ENCODE measurements around the gene OGFOD3.
"Not testable (repeated sequence)": the region's sequence is repeated elsewhere in the genome, so short reads cannot be mapped to it uniquely, and the experiment has no call there.

The OGFOD3 gene

GRCh38 chr17:82365606-82366295 is 52.6 kb downstream of the OGFOD3 start:
- H3K27me3 Mint-ChIP-seq: peaks cover 76% of the 10 kb centered on the region
- CTCF ChIA-PET: interaction anchor here (1.6 to 1.7 kb wide), 2 partner anchors 9 to 15 kb away, joined by 4 to 10 read pairs; no protein-coding TSS in a partner anchor
- H3K4me3 Mint-ChIP-seq: no peak overlapping the region

GRCh38 chr17:82361885-82362633 is 56.3 kb downstream of the OGFOD3 start:
- Mint-ChIP-seq H3K4me3 (no peak overlapping the region), H3K4me1 (peaks cover 8% of the 10 kb centered on the region), H3K36me3 (no peaks in the 10 kb centered on the region), H3K9me3 (no peaks in the 10 kb centered on the region), H3K27me3 (peaks cover 69% of the 10 kb centered on the region), H3K27ac (no peak overlapping the region)
- no peak for DNase-seq
- CTCF ChIA-PET: interaction anchor here (0.9 kb wide), 1 partner anchor 9 kb away, joined by 3 read pairs; no protein-coding TSS in a partner anchor

More at GRCh38 chr17:82365606-82366295, 52.6 kb downstream of the OGFOD3 start:
- no peak overlapping the region for H3K27ac Mint-ChIP-seq
- H3K9me3 Mint-ChIP-seq: no peaks in the 10 kb centered on the region
- H3K4me1 Mint-ChIP-seq: peaks cover 9% of the 10 kb centered on the region
- DNase-seq: no peak
- H3K36me3 Mint-ChIP-seq: no peaks in the 10 kb centered on the region

GRCh38 chr17:82359451-82360074 is 58.8 kb downstream of the OGFOD3 start:
- H3K27ac Mint-ChIP-seq, H3K4me3 Mint-ChIP-seq, H3K36me3 Mint-ChIP-seq, H3K9me3 Mint-ChIP-seq, DNase-seq, H3K4me1 Mint-ChIP-seq: not testable (repeated sequence)
- peaks cover 72% of the 10 kb centered on the region for H3K27me3 Mint-ChIP-seq
- CTCF ChIA-PET: interaction anchor here (1.6 kb wide), 1 partner anchor 10 kb away, joined by 3 read pairs; no protein-coding TSS in a partner anchor

GRCh38 chr17:82358465-82359350 is 59.7 kb downstream of the OGFOD3 start, which contains the start of gene TEX19:
Gene TEX19, plus strand, starts transcription at chr17:82359247. Its CDS starts 2,904 bp downstream, at chr17:82362151.
- no peak within 1 kb of the TSS for H3K27ac Mint-ChIP-seq
- peaks cover 8% of the 10 kb centered on the region for H3K4me1 Mint-ChIP-seq
- peaks cover 78% of the 10 kb centered on the region for H3K27me3 Mint-ChIP-seq
- CTCF ChIA-PET: interaction anchor here (1.0 to 2.4 kb wide), 4 partner anchors 8 to 90 kb away, joined by 3 to 10 read pairs (median 4); no protein-coding TSS in a partner anchor
- H3K36me3 Mint-ChIP-seq: no peaks in the 10 kb centered on the region
- no peaks in the 10 kb centered on the region for H3K9me3 Mint-ChIP-seq
- H3K4me3 Mint-ChIP-seq: no peak within 1 kb of the TSS
- DNase-seq: no peak

- peaks cover 76% of the 10 kb centered on the region for H3K27me3 Mint-ChIP-seq
- no peak overlapping the region for H3K4me3 Mint-ChIP-seq
- H3K4me1 Mint-ChIP-seq: peaks cover 8% of the 10 kb centered on the region
- H3K36me3 Mint-ChIP-seq: no peaks in the 10 kb centered on the region
- H3K9me3 Mint-ChIP-seq: no peaks in the 10 kb centered on the region
- CTCF ChIA-PET: interaction anchor here (0.9 to 2.4 kb wide), 6 partner anchors 9 to 89 kb away, joined by 3 to 10 read pairs (median 4); no protein-coding TSS in a partner anchor
- DNase-seq: no peak
- H3K27ac Mint-ChIP-seq: no peak overlapping the region
Observed at GRCh38 chr17:82357394-82357793, 61.0 kb downstream of the OGFOD3 start.

GRCh38 chr17:82356845-82357355 is 61.5 kb downstream of the OGFOD3 start:
- DNase-seq: no peak
- Mint-ChIP-seq H3K4me3 (no peak overlapping the region), H3K4me1 (peaks cover 8% of the 10 kb centered on the region), H3K27me3 (peaks cover 76% of the 10 kb centered on the region), H3K27ac (no peak overlapping the region), H3K36me3 (no peaks in the 10 kb centered on the region), H3K9me3 (no peaks in the 10 kb centered on the region)
- CTCF ChIA-PET: interaction anchor here (1.0 to 2.4 kb wide), 3 partner anchors 10 to 16 kb away, joined by 3 to 10 read pairs (median 3); no protein-coding TSS in a partner anchor

GRCh38 chr17:82355770-82356427 is 62.5 kb downstream of the OGFOD3 start:
- no peaks in the 10 kb centered on the region for H3K9me3 Mint-ChIP-seq
- no peak for DNase-seq
- CTCF ChIA-PET: interaction anchor here (0.6 to 2.4 kb wide), 2 partner anchors 11 to 69 kb away, joined by 3 to 10 read pairs; no protein-coding TSS in a partner anchor
- no peaks in the 10 kb centered on the region for H3K36me3 Mint-ChIP-seq
- H3K4me1 Mint-ChIP-seq: peaks cover 8% of the 10 kb centered on the region
- no peak overlapping the region for H3K4me3 Mint-ChIP-seq
- H3K27me3 Mint-ChIP-seq: peaks cover 70% of the 10 kb centered on the region
- H3K27ac Mint-ChIP-seq: no peak overlapping the region

- Mint-ChIP-seq H3K36me3 (no peaks in the 10 kb centered on the region), H3K9me3 (no peaks in the 10 kb centered on the region), H3K27me3 (peaks cover 71% of the 10 kb centered on the region), H3K4me3 (no peak overlapping the region), H3K4me1 (peaks cover 8% of the 10 kb centered on the region), H3K27ac (no peak overlapping the region)
- DNase-seq: no peak
- CTCF ChIA-PET: no interaction called here
Observed at GRCh38 chr17:82354804-82355308, 63.5 kb downstream of the OGFOD3 start.

GRCh38 chr17:82353484-82353883 is 64.9 kb downstream of the OGFOD3 start:
- no peak overlapping the region for H3K4me3 Mint-ChIP-seq
- no peak overlapping the region for H3K27ac Mint-ChIP-seq
- peaks cover 5% of the 10 kb centered on the region for H3K4me1 Mint-ChIP-seq
- CTCF ChIA-PET: no interaction called here
- H3K9me3 Mint-ChIP-seq: no peaks in the 10 kb centered on the region
- no peaks in the 10 kb centered on the region for H3K36me3 Mint-ChIP-seq
- peaks cover 70% of the 10 kb centered on the region for H3K27me3 Mint-ChIP-seq
- DNase-seq: no peak

- Mint-ChIP-seq H3K9me3 (no peaks in the 10 kb centered on the region), H3K4me1 (no peaks in the 10 kb centered on the region), H3K4me3 (no peak overlapping the region), H3K36me3 (no peaks in the 10 kb centered on the region), H3K27ac (no peak overlapping the region), H3K27me3 (peaks cover 68% of the 10 kb centered on the region)
- CTCF ChIA-PET: interaction anchor here (0.7 to 2.3 kb wide), 15 partner anchors 8 to 217 kb away, joined by 3 to 11 read pairs (median 3); partner anchors contain the start of genes HEXD and OGFOD3
- peak; percentile 89 for DNase-seq
Observed at GRCh38 chr17:82351713-82352488, 66.5 kb downstream of the OGFOD3 start.

GRCh38 chr17:82351254-82351712 is 67.1 kb downstream of the OGFOD3 start:
- Mint-ChIP-seq H3K9me3 (no peaks in the 10 kb centered on the region), H3K27me3 (peaks cover 68% of the 10 kb centered on the region), H3K4me1 (peaks cover 6% of the 10 kb centered on the region), H3K4me3 (no peak overlapping the region), H3K27ac (no peak overlapping the region), H3K36me3 (no peaks in the 10 kb centered on the region)
- CTCF ChIA-PET: interaction anchor here (0.8 to 2.3 kb wide), 14 partner anchors 13 to 331 kb away, joined by 3 to 11 read pairs (median 4); partner anchors contain the start of genes HEXD and OGFOD3
- no peak for DNase-seq

All from activated naive CD4-positive, alpha-beta T cell treated with anti-CD3 and anti-CD28 coated beads, Interleukin-2, amount 10 ng/mL, durations not matched to agents 7 days and 5 days (primary cell).